Cardiac septum (tissue), 1 donor: ENCODE measurements around the gene PIPOX. TPM values are rescaled to one million over a fixed set of nuclear protein-coding genes. Genes with fewer than 3 reads are reported as not detected.

ENCODE experiments used
- DNase-seq: peaks from one replicate; pipeline ENCODE4 v3.0.0-alpha.2; 2020; ENCODE audit warnings: low spot score
- intact Hi-C: fragments of 100-400 bp; cut with DNase I; formaldehyde crosslinking; loops from one replicate; pipeline ENCODE4 v1.14.0; 2022
- total RNA-seq: library from RNA; stranded (reverse); fragmentation: NEBNext Ultra II Directional; extraction: Animal tissue kit (Norgen Biotek cat#: 25700); gene quantifications from one replicate; pipeline ENCODE4 v1.2.1, GENCODE V29; 2021
- donor health status: DM: no; HTN: no; CAD: no.

Gene PIPOX
- total RNA-seq, 1 donor from 2014 or later = 0.57 TPM

GRCh38 chr17:29091606-29092289, 48.8 kb downstream of the PIPOX start:
- intact Hi-C loops = no loop called here
- DNase-seq = no peak

GRCh38 chr17:29093090-29093871, 50.3 kb downstream of the PIPOX start:
- no peak for DNase-seq
- intact Hi-C loops = no loop called here

GRCh38 chr17:29094101-29094708, 51.3 kb downstream of the PIPOX start:
- no peak for DNase-seq
- intact Hi-C loops = no loop called here

- intact Hi-C loops = no loop called here
- no peak for DNase-seq
Measured at GRCh38 chr17:29095439-29095838, 52.5 kb downstream of the PIPOX start.

- intact Hi-C loops = no loop called here
- no peak for DNase-seq
Measured at GRCh38 chr17:29096094-29096493, 53.2 kb downstream of the PIPOX start.

GRCh38 chr17:29099527-29099926, 56.6 kb downstream of the PIPOX start:
- intact Hi-C loops = no loop called here
- DNase-seq = no peak

GRCh38 chr17:29100296-29100695, 57.4 kb downstream of the PIPOX start:
- DNase-seq = no peak
- intact Hi-C loops = no loop called here

- no peak for DNase-seq
- intact Hi-C loops = no loop called here
Measured at GRCh38 chr17:29102046-29102445, 59.1 kb downstream of the PIPOX start.

GRCh38 chr17:29102741-29103181, 59.8 kb downstream of the PIPOX start:
- intact Hi-C loops = no loop called here
- DNase-seq = no peak

GRCh38 chr17:29103341-29103740, 60.4 kb downstream of the PIPOX start:
- intact Hi-C loops = no loop called here
- DNase-seq = no peak

Other genes starting within 250 kb of the PIPOX start
- 18.6 TPM for gene FAM222B, start 200.4 kb upstream of the PIPOX start, total RNA-seq
- 31.3 TPM for gene ERAL1, start 188.1 kb upstream of the PIPOX start, total RNA-seq
- gene FLOT2, start 145.4 kb upstream of the PIPOX start, total RNA-seq = 80.4 TPM
- 3.0 TPM for gene DHRS13, start 140.1 kb upstream of the PIPOX start, total RNA-seq
- gene PHF12, start 91.6 kb upstream of the PIPOX start, total RNA-seq = 20.4 TPM
- not detected for gene SEZ6, start 37.1 kb upstream of the PIPOX start, total RNA-seq
- gene MYO18A, start 137.3 kb downstream of the PIPOX start, total RNA-seq = 317 TPM
- gene CRYBA1, start 203.7 kb downstream of the PIPOX start, total RNA-seq = not detected